Posterior cingulate gyrus (tissue), 11 donors: ENCODE measurements around the gene SATB2.
A peak's percentile ranks its signal among the peaks of the same experiment; 100 is the strongest.

ENCODE experiments used
- DNase-seq, 10 donors: peaks; one replicate each; pipeline versions ENCODE4 v3.0.0 to v3.0.0-alpha.2; 2020 to 2021; ENCODE audit warnings: mixed read lengths in 3 of 10
- intact Hi-C: fragments of 100-400 bp; cut with DNase I; formaldehyde crosslinking; loops from one replicate; pipeline ENCODE4 v1.15.1; 2023

The SATB2 gene

GRCh38 chr2:199467066-199467822 lies 9.5 kb upstream of the SATB2 start:
- intact Hi-C loops: loop anchor here (10.0 kb wide), 1 partner anchor 278 kb away; no protein-coding TSS in a partner anchor
- peak in 1 of 10 donors; percentile 83 for DNase-seq

- intact Hi-C loops: loop anchor here (10.0 kb wide), 1 partner anchor 278 kb away; no protein-coding TSS in a partner anchor
- no peak for DNase-seq
Observed at GRCh38 chr2:199466692-199467065, 8.9 kb upstream of the SATB2 start.

GRCh38 chr2:199465988-199466691 lies 8.4 kb upstream of the SATB2 start:
- DNase-seq: peak in 2 of 10 donors; percentile 23 to 55
- intact Hi-C loops: loop anchor here (10.0 kb wide), 1 partner anchor 279 kb away; no protein-coding TSS in a partner anchor

- intact Hi-C loops: loop anchor here (10.0 kb wide), 1 partner anchor 279 kb away; no protein-coding TSS in a partner anchor
- DNase-seq: no peak
Observed at GRCh38 chr2:199465390-199465789, 7.7 kb upstream of the SATB2 start.

GRCh38 chr2:199464606-199465352 lies 7.0 kb upstream of the SATB2 start:
- DNase-seq: peak in 1 of 10 donors; percentile 81
- intact Hi-C loops: loop anchor here (5.0 to 10.0 kb wide), 4 partner anchors 280 to 1147 kb away; no protein-coding TSS in a partner anchor

- peak in 5 of 10 donors; percentile 29 to 89 (median 41) for DNase-seq
- intact Hi-C loops: loop anchor here (5.0 to 10.0 kb wide), 4 partner anchors 281 to 1147 kb away; no protein-coding TSS in a partner anchor
Observed at GRCh38 chr2:199463708-199464605, 6.2 kb upstream of the SATB2 start.

GRCh38 chr2:199462956-199463692 lies 5.4 kb upstream of the SATB2 start:
- intact Hi-C loops: loop anchor here (5.0 to 10.0 kb wide), 4 partner anchors 282 to 1146 kb away; no protein-coding TSS in a partner anchor
- peak in 8 of 10 donors; percentile 69 to 95 (median 76) for DNase-seq

- intact Hi-C loops: loop anchor here (5.0 to 10.0 kb wide), 4 partner anchors 282 to 1145 kb away; no protein-coding TSS in a partner anchor
- DNase-seq: peak in 2 of 10 donors; percentile 17 to 83
Observed at GRCh38 chr2:199462347-199462955, 4.7 kb upstream of the SATB2 start.

- intact Hi-C loops: loop anchor here (5.0 to 10.0 kb wide), 4 partner anchors 283 to 1145 kb away; no protein-coding TSS in a partner anchor
- DNase-seq: peak in 3 of 10 donors; percentile 55 to 84 (median 69)
Observed at GRCh38 chr2:199461711-199462346, 4.1 kb upstream of the SATB2 start.

- no peak for DNase-seq
- intact Hi-C loops: loop anchor here (5.0 to 10.0 kb wide), 4 partner anchors 284 to 1144 kb away; no protein-coding TSS in a partner anchor
Observed at GRCh38 chr2:199460846-199461710, 3.3 kb upstream of the SATB2 start.

- DNase-seq: no peak
- intact Hi-C loops: loop anchor here (5.0 to 10.0 kb wide), 4 partner anchors 285 to 1143 kb away; no protein-coding TSS in a partner anchor
Observed at GRCh38 chr2:199460101-199460671, 2.4 kb upstream of the SATB2 start.

- intact Hi-C loops: loop anchor here (5.0 to 10.0 kb wide), 5 partner anchors 285 to 1142 kb away; partner anchors contain the start of gene FTCDNL1
- DNase-seq: peak; percentile 88 to 99 (median 94)
Observed at GRCh38 chr2:199459286-199460100, 1.8 kb upstream of the SATB2 start.

GRCh38 chr2:199458806-199459285 lies 1.1 kb upstream of the SATB2 start:
- peak in 3 of 10 donors; percentile 33 to 63 (median 44) for DNase-seq
- intact Hi-C loops: loop anchor here (10.0 kb wide), 1 partner anchor 396 kb away; the partner anchor contains the start of gene FTCDNL1

- DNase-seq: peak in 4 of 10 donors; percentile 35 to 92 (median 85)
- intact Hi-C loops: loop anchor here (10.0 kb wide), 1 partner anchor 397 kb away; the partner anchor contains the start of gene FTCDNL1
Observed at GRCh38 chr2:199458009-199458805, 468 bp upstream of the SATB2 start.
